Measurements from ENCODE around the gene PGA5.

The PGA5 gene

DNA sequence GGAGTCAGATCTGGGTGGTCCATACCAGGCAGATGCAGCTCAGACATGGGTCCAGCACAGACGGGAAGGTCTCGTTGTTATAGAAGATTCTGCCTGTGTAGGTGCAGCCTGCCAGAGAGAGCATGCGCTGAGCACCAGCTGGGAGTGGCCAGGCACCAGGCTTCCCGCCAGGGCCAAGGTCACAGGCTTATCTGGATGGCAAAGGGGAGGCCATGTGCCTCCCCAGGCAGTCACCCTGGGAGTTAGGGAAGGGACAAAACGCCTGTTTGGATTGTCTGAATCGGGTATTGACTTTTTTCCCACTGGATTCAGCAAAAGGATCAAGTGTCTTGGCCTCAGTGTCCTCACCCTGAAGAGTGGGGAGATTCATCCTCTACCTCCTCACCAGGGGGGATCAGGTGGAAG lies 26.5 kb downstream of the PGA5 start:
- no peak for DNase-seq (ENCODE audit: low spot score)

DNA sequence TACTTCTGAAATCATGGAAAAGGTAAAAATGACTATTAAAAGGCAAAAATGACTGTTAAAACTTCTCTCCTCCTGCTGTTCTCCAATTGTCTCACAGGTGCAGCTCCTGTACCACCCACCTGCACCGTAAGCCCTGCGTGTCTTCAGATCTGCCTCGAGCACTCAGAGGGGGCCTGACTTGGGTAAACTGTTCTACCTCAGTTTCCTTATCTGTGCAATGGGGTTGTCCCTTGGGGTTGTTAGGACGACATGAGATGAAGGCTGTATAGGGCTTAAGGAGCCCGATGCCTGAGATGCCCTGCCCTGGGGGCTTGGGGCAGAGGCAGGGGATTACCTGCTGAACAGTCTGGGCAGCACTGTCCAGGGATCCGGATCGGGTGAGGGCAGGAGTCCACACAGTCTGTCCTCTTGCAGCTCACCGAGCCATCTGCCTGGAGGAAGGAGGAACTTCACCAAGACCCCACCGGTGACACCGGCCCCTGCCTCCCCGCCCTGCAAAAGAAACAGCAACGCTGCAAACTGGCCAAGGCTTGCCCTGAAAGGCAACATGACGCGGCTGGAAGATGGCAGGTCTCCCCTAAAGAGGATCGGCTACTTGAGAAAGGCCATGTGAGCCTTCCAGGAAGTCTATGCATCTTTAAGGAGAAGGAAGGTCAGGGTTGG lies 27.7 kb downstream of the PGA5 start:
- no peak for DNase-seq (ENCODE audit: low spot score)

DNA sequence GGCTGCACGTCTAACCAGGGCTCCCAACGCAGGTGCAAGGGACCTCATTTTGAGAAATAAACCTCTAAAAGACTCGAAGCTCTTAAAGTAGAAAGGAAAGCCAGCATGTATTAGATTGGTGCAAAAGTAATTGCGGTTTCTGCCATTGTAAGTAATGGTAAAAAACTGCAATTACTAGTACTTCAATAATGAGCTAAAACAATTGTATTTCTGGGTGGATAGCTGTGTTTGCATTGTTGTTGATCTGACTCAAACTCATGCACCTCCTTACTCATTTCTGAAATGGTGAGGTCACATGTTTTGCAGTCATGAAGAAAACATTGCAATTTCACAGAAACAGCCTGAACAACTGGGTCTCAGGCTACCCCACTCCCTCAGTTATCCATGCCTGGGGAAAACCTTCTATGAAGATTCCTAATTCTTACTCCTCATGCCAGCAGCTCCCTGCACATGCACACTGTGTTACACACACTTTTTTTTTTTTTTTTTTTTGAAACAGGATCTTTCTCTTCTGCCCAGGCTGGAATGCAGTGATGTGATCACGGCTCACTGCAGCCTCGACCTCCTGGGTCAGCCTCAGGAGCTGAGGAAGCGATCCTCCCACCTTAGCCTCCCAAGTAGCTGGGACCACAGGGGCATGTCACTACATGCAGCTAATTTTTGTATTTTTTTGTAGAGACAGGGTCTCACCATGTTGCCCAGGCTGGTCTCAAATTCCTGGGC lies 29.5 kb downstream of the PGA5 start:
- no peak for DNase-seq (ENCODE audit: low spot score)

DNA sequence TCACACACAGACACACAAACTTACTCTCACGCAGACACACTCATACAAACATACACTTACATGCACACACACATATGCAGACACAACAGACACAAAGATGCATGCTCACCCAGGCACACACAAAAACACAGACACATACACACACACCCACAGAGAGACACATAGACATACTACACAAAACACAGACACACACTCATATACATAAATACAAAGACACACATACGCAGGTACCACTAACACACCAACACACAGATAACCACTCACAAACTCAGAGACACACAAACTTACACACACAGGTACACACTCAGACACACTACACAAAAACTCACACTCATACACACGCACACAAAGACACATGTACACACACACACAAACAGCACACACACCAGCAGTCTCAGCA lies 31.8 kb downstream of the PGA5 start:
- DNase-seq (ENCODE audit: low spot score): no peak

DNA sequence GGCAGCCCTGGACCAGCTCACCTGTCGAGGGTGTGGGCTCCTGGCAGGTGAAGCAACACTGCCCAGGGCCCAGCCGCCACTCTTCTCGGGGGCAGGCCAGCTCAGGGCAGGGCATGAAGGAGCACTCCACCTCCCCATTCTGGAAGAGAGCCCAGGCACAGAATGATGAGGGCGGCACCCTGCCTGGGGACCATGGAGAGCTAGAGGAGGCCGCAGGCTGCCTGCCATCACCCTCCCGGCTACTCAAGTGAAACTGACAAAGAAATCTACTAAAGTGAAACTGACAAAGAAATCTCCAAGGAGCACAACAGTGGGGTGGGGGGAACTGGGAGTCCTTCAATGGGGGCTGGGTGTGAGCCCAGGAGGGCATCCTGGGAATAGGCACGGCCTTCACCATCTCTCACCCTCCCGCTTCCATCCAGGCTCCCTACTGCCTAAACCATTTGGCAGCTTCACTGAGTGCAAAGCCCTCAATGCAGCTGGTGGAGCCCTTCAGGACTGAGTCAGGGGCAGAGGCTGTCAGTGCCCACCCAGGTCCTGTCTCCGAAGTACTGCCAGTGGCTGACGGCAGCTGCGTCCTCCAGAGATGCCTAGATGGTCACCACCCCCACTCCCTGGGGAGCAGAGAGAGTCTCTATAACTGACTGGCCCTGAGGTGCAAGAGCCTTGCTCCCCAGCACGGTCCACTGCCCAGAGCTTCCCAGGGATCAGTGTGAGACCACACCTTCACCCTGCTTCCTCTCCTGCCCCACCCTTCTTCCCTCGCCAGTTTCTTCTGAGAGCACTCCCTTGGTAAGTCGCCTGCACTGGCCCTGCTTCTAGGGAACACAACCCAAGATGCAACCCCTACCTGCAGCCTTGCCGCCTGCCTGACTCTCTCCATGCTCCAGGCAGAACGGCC lies 32.5 kb downstream of the PGA5 start:
- no peak for DNase-seq (ENCODE audit: low spot score)

DNA sequence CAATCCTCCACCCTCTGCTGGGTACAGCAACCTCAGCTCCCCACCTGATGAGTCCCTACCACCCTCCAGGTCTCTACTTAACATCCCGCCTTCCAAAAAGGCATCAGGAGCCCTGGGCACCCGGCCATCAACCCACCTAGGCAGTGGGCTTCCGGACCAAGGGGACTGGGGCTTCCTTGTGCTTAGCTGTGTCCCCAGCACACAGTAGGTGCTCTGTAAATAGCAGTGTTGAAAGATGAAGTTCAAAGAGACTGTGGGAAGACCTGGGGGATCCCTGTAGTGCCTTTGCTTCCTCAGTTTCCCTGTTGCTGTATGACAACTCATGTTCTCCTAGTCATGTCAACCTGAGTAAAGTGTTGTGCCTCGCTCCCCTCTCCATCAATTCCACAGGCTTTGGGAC lies 33.1 kb downstream of the PGA5 start:
- DNase-seq (ENCODE audit: low spot score): no peak

DNA sequence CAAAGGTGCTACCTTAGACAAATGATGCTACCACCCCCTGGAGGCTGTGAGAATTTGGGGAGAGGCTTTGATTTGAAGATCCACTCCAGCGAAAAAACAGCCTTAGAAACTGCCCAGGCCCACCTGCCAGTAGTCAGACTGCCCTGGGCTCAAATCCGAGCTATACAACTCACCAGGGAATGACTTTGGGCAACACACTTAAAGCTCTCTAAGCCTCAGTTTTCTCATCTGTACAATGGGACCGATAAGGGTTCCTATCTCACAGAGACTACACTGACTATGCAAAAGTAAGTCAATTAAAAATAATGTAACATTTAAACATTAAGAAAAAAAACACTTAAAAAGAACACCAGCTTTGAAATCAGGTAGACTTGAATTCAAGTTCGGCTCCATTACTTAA lies 34.2 kb downstream of the PGA5 start:
- no peak for DNase-seq (ENCODE audit: low spot score)

DNA sequence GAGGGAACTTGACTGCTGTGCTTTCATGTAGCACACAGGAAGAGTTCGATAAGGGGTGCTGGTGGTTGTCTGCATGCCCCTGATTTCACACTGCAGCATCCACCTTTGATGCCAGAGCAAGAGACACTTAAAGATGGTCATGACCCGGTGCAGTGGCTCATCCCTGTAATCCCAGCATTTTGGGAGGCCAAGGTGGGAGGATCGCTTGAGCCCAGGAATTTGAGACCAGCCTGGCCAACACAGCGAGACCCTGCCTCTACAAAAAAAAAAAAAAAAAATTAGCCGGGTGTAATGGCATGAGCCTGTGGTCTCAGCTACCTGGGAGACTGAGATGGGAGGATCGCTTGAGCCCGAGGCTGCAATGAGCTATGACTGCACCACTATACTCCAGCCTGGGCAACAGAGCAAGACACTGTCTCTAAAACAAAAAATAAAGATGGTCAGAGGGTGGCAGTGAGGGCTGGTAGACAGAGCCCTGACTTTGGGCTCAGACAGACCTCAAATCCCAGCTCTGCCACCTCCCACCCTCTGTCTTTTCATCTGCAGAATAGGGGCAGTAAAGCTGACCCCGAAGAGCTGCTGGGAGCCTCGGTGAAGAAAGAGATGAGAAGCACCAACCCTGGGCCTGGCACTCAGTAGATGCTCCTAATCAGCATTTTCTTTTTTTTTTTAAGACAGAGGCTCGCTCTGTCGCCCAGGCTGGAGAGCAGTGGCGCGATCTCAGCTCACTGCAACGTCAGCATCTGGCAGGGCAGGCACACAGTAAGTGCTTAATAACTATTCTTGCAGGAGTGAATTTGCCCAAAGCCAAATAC lies 36.4 kb downstream of the PGA5 start:
- DNase-seq (ENCODE audit: low spot score): no peak

DNA sequence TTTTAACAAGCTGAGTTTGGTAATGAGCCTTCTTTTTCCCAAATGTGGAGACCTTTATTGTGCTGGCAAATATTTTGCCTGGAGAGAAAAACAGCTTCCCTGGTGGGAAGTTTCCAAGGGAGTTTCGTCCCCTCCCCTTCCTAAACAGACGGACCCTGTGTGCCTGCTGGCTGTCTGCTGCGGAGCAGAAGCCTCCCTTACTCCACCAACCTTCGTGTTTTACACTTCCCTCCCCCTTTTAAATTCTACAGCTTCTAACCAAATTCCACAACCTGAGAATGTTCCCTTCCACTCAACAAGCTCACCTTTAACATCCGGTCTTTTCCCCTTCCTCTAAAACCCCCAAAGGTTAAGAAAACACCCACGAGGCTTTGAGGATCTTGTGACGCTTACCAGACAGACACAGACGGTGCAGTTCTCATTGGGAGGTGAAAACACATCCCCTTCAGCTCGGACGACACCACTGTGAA lies 37.1 kb downstream of the PGA5 start:
- DNase-seq (ENCODE audit: low spot score): no peak

DNA sequence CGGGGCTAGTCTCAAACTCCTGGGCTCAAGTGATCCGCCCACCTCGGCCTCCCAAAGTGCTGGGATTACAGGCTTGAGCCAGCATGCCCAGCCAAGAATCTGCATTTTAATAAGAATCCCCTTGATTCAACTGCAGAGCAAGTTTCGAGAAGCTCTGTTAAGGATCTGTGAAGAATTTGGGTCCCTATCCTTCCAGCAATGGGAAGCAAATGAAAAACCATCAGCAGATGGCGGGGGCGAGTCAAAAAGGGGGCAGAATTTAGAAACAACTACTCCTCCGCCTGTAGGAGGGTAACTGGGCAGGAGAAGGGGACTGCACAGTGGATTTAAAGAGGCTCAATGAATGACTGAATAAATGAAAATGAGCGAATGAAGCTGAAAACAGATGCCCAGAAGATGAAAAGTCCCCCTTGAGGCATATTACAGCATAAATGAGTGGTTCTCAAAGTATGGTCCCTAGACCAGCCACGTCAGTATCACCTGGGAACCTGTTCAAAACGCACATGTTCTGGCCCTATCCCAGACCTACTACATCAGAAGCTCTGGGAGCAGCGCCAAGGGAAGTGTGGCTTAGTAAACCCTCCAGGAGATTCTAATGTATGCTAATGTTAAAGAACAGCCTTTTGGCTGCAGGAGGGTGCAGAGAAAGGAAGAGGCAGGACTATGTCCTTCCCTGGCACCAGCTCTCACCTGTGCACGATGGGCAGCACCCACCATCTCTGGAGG lies 39.1 kb downstream of the PGA5 start:
- no peak for DNase-seq (ENCODE audit: low spot score)

DNA sequence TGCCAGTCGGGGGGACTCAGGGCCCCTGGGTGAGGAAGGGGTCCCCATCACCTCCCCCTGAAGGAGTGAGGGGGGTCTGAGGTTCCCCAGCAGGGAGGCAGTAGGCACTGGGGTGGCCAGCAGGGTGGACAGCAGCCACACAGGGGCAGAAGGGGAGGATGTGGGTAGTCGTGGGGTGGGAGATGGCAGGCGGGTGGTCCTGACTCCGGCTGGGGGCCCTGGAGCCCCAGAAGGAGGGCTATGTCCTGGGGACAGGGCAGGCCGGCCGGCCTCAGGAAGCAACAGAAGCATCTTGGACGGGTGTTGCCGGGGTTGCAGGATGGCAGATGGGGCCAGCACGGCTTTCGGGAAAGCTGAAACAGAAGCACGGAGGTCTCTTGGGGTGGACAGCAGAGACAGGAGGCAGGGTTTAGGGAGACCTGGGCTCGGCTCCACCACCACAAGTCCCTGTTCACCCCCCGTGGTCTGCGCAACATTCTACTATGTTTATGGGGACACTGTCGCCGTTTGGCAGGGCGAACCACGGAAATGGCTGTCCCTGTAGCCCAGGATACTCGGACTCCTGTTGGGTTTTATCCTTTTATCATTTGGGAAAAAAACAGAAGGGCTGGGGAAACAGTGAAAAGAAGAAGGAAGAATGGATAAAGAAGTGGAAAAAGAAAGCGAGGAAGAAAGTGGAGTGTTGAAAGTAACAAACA lies 40.1 kb downstream of the PGA5 start:
- DNase-seq (ENCODE audit: low spot score): no peak

DNA sequence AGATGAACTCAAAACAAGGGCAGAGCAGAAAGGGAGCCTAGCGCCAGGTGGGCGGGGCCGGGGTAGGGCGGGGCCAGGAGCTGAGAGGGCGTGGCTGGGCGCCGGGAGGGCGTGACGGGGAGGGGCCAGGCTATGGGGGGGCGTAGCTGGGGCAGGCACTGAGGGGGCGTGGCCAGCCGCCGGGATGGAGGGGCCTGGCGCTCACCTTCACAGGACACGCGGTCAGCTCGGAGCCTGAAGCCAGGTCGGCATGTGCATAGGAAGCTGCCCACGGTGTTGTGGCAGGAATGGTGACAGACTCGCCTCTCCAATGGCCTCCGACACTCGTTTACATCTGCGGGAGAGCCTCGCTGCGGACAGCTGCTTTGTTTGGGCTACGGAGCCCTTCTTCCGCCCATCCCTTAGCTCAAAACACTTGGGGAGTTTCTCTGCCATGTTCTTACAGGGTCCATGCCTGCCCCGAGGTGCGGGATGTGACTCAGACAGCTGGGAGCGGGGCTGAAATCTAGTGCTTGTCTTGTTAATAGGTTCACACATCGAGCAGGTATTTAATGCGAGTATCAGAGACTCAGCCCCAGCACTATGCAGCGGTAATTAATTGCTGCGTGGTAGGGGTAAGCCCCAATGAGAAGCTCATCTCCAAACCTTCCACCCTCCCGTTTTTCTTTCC lies 40.7 kb downstream of the PGA5 start:
- DNase-seq (ENCODE audit: low spot score): no peak

DNA sequence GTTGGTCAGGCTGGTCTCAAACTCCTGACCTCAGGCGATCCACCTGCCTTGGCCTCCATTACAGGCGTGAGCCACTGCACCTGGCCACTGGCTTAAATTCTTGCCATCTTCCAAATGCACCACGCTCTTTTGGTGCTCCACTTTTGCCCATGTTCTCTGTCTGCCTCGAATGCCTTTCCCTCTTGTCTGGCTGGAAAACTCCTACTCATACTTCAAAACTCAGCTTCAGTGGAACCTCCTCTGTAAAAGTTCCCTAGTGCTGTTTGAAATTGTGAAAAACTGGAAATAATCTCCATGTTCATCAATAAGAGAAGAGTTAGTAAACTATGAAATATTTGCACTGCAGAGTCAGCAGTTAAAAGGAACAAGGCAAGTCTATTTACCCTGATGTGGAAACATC lies 42.6 kb downstream of the PGA5 start:
- no peak for DNase-seq (ENCODE audit: low spot score)

DNA sequence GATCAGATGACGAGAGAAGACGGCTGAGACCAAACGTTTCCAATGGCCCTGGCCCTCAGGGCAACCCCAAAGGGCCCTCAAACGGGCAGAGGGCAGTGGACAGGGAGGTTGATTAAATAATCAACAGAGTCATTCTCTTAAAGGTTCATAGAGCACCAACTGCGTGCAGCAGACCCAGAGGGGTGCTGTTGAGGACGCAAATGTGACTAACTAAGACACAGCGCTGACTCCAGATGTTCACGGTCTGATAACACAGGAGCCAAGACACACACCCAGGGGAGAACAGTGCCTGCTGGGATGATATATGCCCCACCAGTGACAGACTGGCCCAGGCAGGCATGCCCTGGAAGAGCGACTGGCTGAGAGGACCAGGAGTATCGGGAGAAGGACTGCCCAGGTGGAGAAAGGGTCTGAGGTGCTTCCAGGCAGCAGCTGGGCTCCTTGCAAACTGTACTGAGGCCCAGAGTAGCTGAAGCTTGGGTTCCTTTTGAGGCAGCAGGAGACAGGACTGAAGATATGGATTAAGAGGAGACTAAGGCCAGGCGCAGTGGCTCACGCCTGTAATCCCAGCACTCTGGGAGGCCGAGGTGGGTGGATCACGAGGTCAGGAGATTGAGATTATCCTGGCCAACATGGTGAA lies 46.5 kb downstream of the PGA5 start:
- DNase-seq (ENCODE audit: low spot score): no peak

DNA sequence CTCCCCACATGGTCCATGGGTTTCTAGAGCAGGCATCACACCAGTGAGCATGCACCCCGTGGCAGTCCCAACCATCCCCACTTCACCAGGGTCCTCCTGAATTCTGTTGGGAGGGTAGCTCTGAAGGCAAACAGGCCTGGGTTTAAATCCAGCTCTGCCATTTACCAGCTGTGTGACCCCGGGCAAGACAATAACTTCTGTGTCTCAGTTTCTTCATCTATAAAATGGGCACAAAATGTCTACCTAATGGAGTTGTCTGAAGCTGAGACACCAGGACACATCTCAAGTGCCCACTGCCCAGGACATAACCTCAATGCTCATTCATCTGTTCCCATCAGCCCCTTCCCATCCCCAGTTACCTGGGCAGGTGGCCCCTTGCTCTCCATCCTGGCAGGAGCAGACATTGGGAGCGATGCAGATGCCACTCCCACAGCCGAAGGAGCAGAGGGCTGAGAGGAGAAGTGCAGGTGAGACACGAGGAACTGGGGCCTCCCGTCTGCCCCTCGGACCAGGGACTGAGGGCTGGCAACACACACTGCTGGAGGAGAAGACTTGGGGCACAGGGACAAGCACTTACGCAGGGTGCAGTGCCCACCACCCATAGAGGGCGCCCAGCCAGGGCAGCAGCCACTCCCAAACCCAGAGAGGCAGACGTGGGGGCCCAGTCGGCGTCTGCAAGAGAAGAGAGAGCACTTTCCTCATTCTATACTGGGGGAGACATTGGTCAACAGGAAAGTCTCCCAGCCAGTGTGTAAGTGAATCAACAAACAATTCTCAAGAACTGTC lies 50.1 kb downstream of the PGA5 start:
- no peak for DNase-seq (ENCODE audit: low spot score)

DNA sequence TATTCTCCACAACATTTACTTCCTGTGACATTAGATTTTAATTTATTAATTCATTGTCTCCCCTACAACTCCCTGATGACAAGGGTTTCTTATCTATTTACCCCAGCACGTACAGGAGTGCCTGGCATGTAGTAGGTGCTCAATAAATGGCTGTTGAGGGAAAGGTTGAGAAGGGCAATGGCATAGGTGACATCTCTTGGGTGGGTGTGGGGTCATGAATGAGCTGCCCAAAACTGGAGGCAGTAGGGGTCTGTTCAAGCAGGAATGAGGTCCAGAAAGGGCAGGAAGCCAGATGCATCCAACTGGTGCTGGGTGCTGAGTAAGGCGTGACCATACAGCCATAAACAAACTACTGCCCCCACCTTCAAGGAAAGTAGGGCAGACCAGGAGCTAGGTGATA lies 51.4 kb downstream of the PGA5 start:
- DNase-seq (ENCODE audit: low spot score): no peak

DNA sequence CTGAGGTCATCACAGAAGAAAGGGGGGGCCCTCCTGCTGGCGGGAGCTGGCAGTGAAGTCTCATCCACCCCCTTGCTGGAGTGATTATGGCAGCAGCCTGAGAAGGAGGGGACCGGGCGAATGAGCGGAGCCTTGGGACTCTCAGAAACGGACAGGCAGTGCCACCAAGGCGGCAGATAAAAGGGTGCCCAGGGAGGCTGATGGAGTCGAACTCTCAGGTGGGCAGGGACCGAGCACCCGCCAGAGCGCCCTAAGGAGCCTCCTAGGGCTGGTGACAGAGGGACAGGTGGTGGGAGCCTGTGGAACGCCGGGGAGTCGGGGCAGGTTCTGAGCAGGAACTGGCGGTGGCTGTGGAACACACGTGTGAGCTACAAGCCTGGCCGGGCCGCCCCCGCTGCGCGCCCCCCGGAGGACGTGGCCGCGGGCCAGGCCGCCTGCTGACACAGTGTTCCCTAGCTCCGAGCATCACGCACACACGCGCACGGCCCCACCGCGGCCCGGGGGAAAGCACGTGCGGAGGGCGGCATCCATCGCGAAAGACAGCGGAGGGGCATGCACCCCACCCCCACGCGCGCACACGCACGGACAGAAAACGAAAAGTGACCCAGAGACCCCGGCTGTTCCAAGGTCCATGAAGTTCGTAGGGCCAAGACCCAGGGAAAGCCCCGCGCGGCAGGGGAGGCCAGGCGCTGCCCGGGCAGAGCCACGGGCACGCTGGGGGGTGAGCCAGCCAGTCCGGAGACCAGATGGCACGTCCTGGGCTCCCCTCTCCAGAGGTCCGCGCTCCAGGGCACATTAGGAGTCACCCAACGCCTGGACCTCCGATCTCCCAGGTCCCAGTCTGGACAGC lies 53.1 kb downstream of the PGA5 start:
- DNase-seq (ENCODE audit: low spot score): no peak
